Smooth muscle cell of the brain vasculature (primary cell): Measurements from ENCODE around the gene VPS41.

Experiments used
- DNase-seq: peaks from one replicate; pipeline ENCODE4 v3.0.0-alpha.2; 2012; ENCODE audit warnings: low read depth, low spot score

Gene VPS41

GRCh38 chr7:38736138-38736537 is 172.9 kb downstream of the VPS41 start:
- DNase-seq = no peak

- no peak for DNase-seq
Measured at GRCh38 chr7:38731215-38731614, 177.8 kb downstream of the VPS41 start.

- DNase-seq = no peak
Measured at GRCh38 chr7:38728145-38728544, 180.8 kb downstream of the VPS41 start.

- no peak for DNase-seq
Measured at GRCh38 chr7:38727184-38727940, 181.6 kb downstream of the VPS41 start.

GRCh38 chr7:38723327-38723726 is 185.7 kb downstream of the VPS41 start:
- DNase-seq = no peak

- no peak for DNase-seq
Measured at GRCh38 chr7:38716397-38716796, 192.6 kb downstream of the VPS41 start.

GRCh38 chr7:38709123-38709522 is 199.9 kb downstream of the VPS41 start:
- no peak for DNase-seq

- DNase-seq = no peak
Measured at GRCh38 chr7:38704751-38705150, 204.2 kb downstream of the VPS41 start.

- DNase-seq = no peak
Measured at GRCh38 chr7:38704041-38704547, 204.9 kb downstream of the VPS41 start.

GRCh38 chr7:38703093-38703492 is 205.9 kb downstream of the VPS41 start:
- no peak for DNase-seq

GRCh38 chr7:38702002-38702535 is 206.9 kb downstream of the VPS41 start:
- no peak for DNase-seq

- DNase-seq = no peak
Measured at GRCh38 chr7:38700116-38700515, 208.9 kb downstream of the VPS41 start.

- DNase-seq = no peak
Measured at GRCh38 chr7:38699471-38699870, 209.5 kb downstream of the VPS41 start.

GRCh38 chr7:38694326-38694725 is 214.7 kb downstream of the VPS41 start:
- DNase-seq = no peak

GRCh38 chr7:38686888-38687287 is 222.1 kb downstream of the VPS41 start:
- no peak for DNase-seq

- no peak for DNase-seq
Measured at GRCh38 chr7:38685851-38686250, 223.1 kb downstream of the VPS41 start.

GRCh38 chr7:38682606-38683005 is 226.4 kb downstream of the VPS41 start:
- no peak for DNase-seq

GRCh38 chr7:38681882-38682281 is 227.1 kb downstream of the VPS41 start:
- no peak for DNase-seq

GRCh38 chr7:38679419-38679818 is 229.6 kb downstream of the VPS41 start:
- no peak for DNase-seq

GRCh38 chr7:38678698-38679054 is 230.3 kb downstream of the VPS41 start:
- DNase-seq = no peak

- no peak for DNase-seq
Measured at GRCh38 chr7:38677981-38678697, 230.9 kb downstream of the VPS41 start.

GRCh38 chr7:38675494-38676106 is 233.4 kb downstream of the VPS41 start:
- no peak for DNase-seq
